Stimulated activated CD8-positive, alpha-beta memory T cell treated with anti-CD3 and anti-CD28 coated beads, Interleukin-12 subunit alpha, Interleukin-12 subunit beta, amount 100 ng/mL, for 1 hour (primary cell): Measurements from ENCODE around the gene LDB2.

Experiments
- DNase-seq: peaks from one replicate; pipeline ENCODE4 v3.0.0-alpha.2; 2020; ENCODE audit warnings: low read depth

The LDB2 gene

GRCh38 chr4:16802044-16802443 is 96.4 kb downstream of the LDB2 start:
- DNase-seq = no peak

GRCh38 chr4:16801356-16801755 is 97.1 kb downstream of the LDB2 start:
- no peak for DNase-seq

GRCh38 chr4:16794816-16795445 is 103.5 kb downstream of the LDB2 start:
- no peak for DNase-seq

- no peak for DNase-seq
These were observed 107.0 kb downstream of the LDB2 start for GRCh38 chr4:16791460-16791859.

- no peak for DNase-seq
These were observed 107.9 kb downstream of the LDB2 start for GRCh38 chr4:16790508-16790907.

- DNase-seq = no peak
These were observed 109.6 kb downstream of the LDB2 start for GRCh38 chr4:16788868-16789267.

- no peak for DNase-seq
These were observed 112.5 kb downstream of the LDB2 start for GRCh38 chr4:16785793-16786527.

- DNase-seq = no peak
These were observed 115.3 kb downstream of the LDB2 start for GRCh38 chr4:16783119-16783518.

GRCh38 chr4:16779028-16779675 is 119.3 kb downstream of the LDB2 start:
- no peak for DNase-seq

- DNase-seq = no peak
These were observed 120.7 kb downstream of the LDB2 start for GRCh38 chr4:16777726-16778125.

- no peak for DNase-seq
These were observed 122.9 kb downstream of the LDB2 start for GRCh38 chr4:16775411-16776154.

GRCh38 chr4:16772366-16772850 is 126.0 kb downstream of the LDB2 start:
- DNase-seq = no peak

- DNase-seq = no peak
These were observed 127.6 kb downstream of the LDB2 start for GRCh38 chr4:16770710-16771285.

GRCh38 chr4:16767861-16768260 is 130.6 kb downstream of the LDB2 start:
- no peak for DNase-seq

- DNase-seq = no peak
These were observed 131.2 kb downstream of the LDB2 start for GRCh38 chr4:16767251-16767650.

GRCh38 chr4:16765546-16765945 is 132.9 kb downstream of the LDB2 start:
- DNase-seq = no peak

GRCh38 chr4:16764622-16765021 is 133.8 kb downstream of the LDB2 start:
- DNase-seq = no peak

GRCh38 chr4:16760617-16761363 is 137.7 kb downstream of the LDB2 start:
- no peak for DNase-seq

GRCh38 chr4:16759931-16760582 is 138.4 kb downstream of the LDB2 start:
- DNase-seq = no peak

- no peak for DNase-seq
These were observed 139.6 kb downstream of the LDB2 start for GRCh38 chr4:16758816-16759215.

- no peak for DNase-seq
These were observed 140.2 kb downstream of the LDB2 start for GRCh38 chr4:16758255-16758654.
